GM19035 (cell line): Measurements from ENCODE around the gene KRTAP27-1.

Experiments
- ATAC-seq: cut with Tn5 transposase; IDR thresholded peaks from one replicate; pipeline ENCODE4 v1.9.1; 2021; ENCODE audit not compliant: unreplicated experiment

The KRTAP27-1 gene

GRCh38 chr21:30289215-30289614 is 48.3 kb downstream of the KRTAP27-1 start, which contains the start of gene KRTAP25-1:
KRTAP25-1 (minus strand) TSS chr21:30289514; CDS start chr21:30289490, 24 bp downstream.
- ATAC-seq, result no peak
